Measurements from ENCODE around the gene FOXN1. TPM values are rescaled to one million over a fixed set of nuclear protein-coding genes. Genes with fewer than 3 reads are reported as not detected.
A peak's percentile ranks its signal among the peaks of the same experiment; 100 is the strongest.

FOXN1 gene
- total and polyA plus RNA-seq, 2 of the 13 experiments (the other 11 are each of a cell fraction or from before 2014, with no cell fraction given), result 0.01 TPM; not detected in 1

GRCh38 chr17:28551421-28552175 lies 45.5 kb downstream of the FOXN1 start (continued):
- TF ChIP-seq ZNF318 (CRISPR knock-in tag; IDR thresholded peaks at IDR 0.05) (no peak), PRPF4 (IDR thresholded peaks at IDR 0.05; ENCODE audit: low read depth, low read length, poor library complexity, severe bottlenecking) (no peak), U2AF2 (IDR thresholded peaks at IDR 0.05; ENCODE audit: low read depth, low read length) (no peak), WIZ (CRISPR knock-in tag; IDR thresholded peaks at IDR 0.05) (no peak), ZNF136 (CRISPR knock-in tag; IDR thresholded peaks at IDR 0.05; ENCODE audit: low read depth) (no peak), TARDBP (CRISPR knock-in tag; IDR thresholded peaks at IDR 0.05) (no peak), ZNF605 (CRISPR knock-in tag; IDR thresholded peaks at IDR 0.05) (0 out of 2 replicates have a peak, but pooled peaks have one; percentile 31), PRMT3 (CRISPR knock-in tag; IDR thresholded peaks at IDR 0.05; ENCODE audit: borderline replicate concordance, low read depth) (no peak), REXO4 (CRISPR knock-in tag; IDR thresholded peaks at IDR 0.05; ENCODE audit: borderline replicate concordance) (no peak), PITX1 (CRISPR knock-in tag; IDR thresholded peaks at IDR 0.05) (no peak)

Measured in HepG2 (cell line).